GM04503 (cell line): ENCODE results near the gene C10orf95.
"Not testable (repeated sequence)": the region's sequence is repeated elsewhere in the genome, so short reads cannot be mapped to it uniquely, and the experiment has no call there.

Experiments used
- DNase-seq: peaks from one replicate; pipeline ENCODE4 v3.0.0-alpha.2; 2012; ENCODE audit warnings: low read depth

C10orf95 gene

GRCh38 chr10:102451105-102451969 lies at the start of gene C10orf95:
Gene C10orf95, minus strand, starts transcription at chr10:102451543. Its CDS starts 450 bp downstream, at chr10:102451093.
- DNase-seq = no peak

- DNase-seq = not testable (repeated sequence)
Observed at GRCh38 chr10:102500686-102501085, 49.3 kb upstream of the C10orf95 start.

GRCh38 chr10:102499356-102499755 lies 48.0 kb upstream of the C10orf95 start:
- no peak for DNase-seq

GRCh38 chr10:102497545-102497944 lies 46.2 kb upstream of the C10orf95 start:
- no peak for DNase-seq

- no peak for DNase-seq
Observed at GRCh38 chr10:102493771-102494170, 42.4 kb upstream of the C10orf95 start.

GRCh38 chr10:102492983-102493382 lies 41.6 kb upstream of the C10orf95 start:
- no peak for DNase-seq

- DNase-seq = no peak
Observed at GRCh38 chr10:102492344-102492939, 41.1 kb upstream of the C10orf95 start.

- no peak for DNase-seq
Observed at GRCh38 chr10:102491136-102491535, 39.8 kb upstream of the C10orf95 start.

- DNase-seq = no peak
Observed at GRCh38 chr10:102485093-102485784, 33.9 kb upstream of the C10orf95 start.

GRCh38 chr10:102484021-102484420 lies 32.7 kb upstream of the C10orf95 start:
- DNase-seq = no peak

GRCh38 chr10:102480396-102480795 lies 29.1 kb upstream of the C10orf95 start:
- DNase-seq = no peak

- no peak for DNase-seq
Observed at GRCh38 chr10:102479651-102480050, 28.3 kb upstream of the C10orf95 start.

- no peak for DNase-seq
Observed at GRCh38 chr10:102476466-102477141, 25.3 kb upstream of the C10orf95 start.

GRCh38 chr10:102475451-102476040 lies 24.2 kb upstream of the C10orf95 start:
- no peak for DNase-seq

- no peak for DNase-seq
Observed at GRCh38 chr10:102473445-102474331, 22.3 kb upstream of the C10orf95 start.

GRCh38 chr10:102470579-102471546 lies 19.5 kb upstream of the C10orf95 start:
- no peak for DNase-seq

- no peak for DNase-seq
Observed at GRCh38 chr10:102468683-102469082, 17.3 kb upstream of the C10orf95 start.

- DNase-seq = no peak
Observed at GRCh38 chr10:102467971-102468438, 16.7 kb upstream of the C10orf95 start.

- no peak for DNase-seq
Observed at GRCh38 chr10:102467318-102467717, 16.0 kb upstream of the C10orf95 start.
